Sciatic nerve (tissue), 2 donors: ENCODE data around the gene RNF144A. TPM values are rescaled to one million over a fixed set of nuclear protein-coding genes. Genes with fewer than 3 reads are reported as not detected.
A peak's percentile ranks its signal among the peaks of the same experiment; 100 is the strongest.

Experiments
- ATAC-seq: fragments of 200-7000 bp; cut with Tn5 transposase; one replicate; pipeline ENCODE4 v1.9.1; 2020; ENCODE audit warnings: mild to moderate bottlenecking, moderate library complexity
- DNase-seq: peaks from one replicate; pipeline ENCODE4 v3.0.0-alpha.2; 2020; ENCODE audit warnings: low spot score
- intact Hi-C: fragments of 100-400 bp; cut with DNase I; formaldehyde crosslinking; loops from one replicate; pipeline ENCODE4 v1.14.2; 2022
- total RNA-seq: library from RNA; stranded (reverse); fragmentation: NEBNext Ultra II Directional; extraction: Animal tissue kit (Norgen Biotek cat#: 25700); gene quantifications from one replicate; pipeline ENCODE4 v1.2.1, GENCODE V29; 2021
- donor health status: DM: no; HTN: no; CAD: no.
- donor health status: DM: no; HTN: no; CAD: no.

Gene RNF144A
- total RNA-seq, 1 donor from 2014 or later: 42.5 TPM

- ATAC-seq (peak; percentile 68), DNase-seq (peak; percentile 69)
- intact Hi-C loops: no loop called here
Observed at GRCh38 chr2:6958616-6959235, 41.5 kb downstream of the RNF144A start.

DNA sequence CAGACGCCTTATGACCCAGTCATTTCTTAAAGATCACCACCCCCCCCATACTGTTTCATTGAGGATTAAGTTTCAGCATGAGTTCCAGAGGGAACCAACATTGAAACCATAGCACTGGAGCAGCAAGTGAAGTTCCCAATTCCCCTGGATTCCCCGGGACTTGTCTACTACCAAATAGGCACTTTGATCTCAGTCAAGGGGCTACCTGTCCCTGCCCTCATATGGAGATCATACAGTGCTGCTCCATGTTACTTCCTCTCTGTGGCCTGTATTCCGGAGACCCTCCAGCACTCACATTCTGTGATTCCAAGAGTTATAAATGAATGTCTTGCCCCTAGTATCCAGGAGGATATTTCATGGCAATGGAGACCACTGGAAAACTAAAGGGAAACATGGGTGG is 42.5 kb downstream of the RNF144A start:
- intact Hi-C loops: no loop called here
- ATAC-seq: no peak
- no peak for DNase-seq

DNA sequence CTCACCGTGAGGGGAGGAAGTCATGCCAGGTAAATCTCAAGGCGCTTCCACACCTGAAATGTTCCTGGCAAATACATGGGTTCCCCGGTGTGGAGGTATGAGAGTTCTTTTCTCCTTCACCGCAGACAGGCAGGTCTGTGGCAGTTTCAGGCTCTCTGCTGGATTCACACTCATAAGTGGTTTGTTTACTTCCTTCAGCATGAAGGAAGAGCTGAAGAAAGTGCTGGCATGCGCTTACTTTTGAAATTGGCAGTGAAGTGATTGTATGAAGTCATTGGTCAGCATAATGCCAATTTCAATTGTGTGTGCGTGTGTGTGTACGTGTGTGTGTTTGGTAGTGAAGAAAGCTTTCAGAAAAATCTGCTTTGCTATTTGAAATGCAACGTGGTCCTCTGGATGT is 43.4 kb downstream of the RNF144A start:
- peak; percentile 83 for ATAC-seq
- no peak for DNase-seq

DNA sequence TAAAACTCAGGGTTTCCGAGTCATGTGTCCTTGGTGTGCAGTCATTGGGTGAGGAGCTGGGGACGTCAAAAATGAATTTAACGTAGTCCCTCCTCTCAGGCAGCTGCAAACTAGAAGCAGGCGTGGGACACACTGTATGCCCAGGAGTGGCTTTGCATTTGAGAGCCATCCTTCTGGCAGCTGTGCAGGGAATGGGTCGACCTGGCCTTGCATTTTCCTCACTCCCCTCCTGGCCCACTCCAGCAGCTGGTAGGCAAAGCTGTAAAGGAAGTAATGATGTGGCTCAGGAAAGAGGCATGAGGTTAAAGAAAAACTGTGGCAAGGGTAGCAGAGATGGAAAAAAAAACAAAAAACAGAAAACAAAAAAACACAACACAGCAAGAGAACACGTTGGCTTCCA is 46.5 kb downstream of the RNF144A start:
- DNase-seq (no peak), ATAC-seq (no peak)
- intact Hi-C loops: no loop called here

More for the DNA sequence above, 43.4 kb downstream of the RNF144A start:
- intact Hi-C loops: no loop called here

GRCh38 chr2:6965071-6965795 is 48.0 kb downstream of the RNF144A start:
- ATAC-seq (no peak), DNase-seq (no peak)
- intact Hi-C loops: no loop called here

DNA sequence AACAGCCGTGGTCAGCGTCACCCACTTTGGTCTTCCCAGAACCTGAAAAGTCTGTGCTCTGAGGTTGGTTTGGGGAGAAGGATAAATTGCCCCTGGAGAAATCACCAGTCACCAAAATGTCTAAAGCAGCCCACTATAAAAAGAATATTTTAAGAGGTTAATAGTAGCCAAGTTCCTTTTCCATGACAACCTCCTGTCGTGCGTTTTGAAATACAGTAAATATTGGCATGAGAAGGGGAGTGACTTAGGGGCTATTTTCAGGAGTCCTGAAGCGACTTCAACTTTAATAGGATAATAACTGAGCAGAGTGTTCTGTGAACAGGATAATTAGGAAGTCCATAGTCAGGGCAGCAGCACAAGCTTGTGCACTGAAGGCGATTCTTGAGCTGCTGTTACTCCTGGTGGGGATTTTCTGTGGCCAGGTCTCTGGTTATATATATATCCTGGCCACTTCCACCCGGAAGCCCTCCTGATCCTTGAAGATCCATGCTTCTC is 49.3 kb downstream of the RNF144A start:
- ATAC-seq: no peak
- no peak for DNase-seq
- intact Hi-C loops: no loop called here

GRCh38 chr2:6967301-6967700 is 50.1 kb downstream of the RNF144A start:
- DNase-seq (no peak), ATAC-seq (no peak)
- intact Hi-C loops: no loop called here

- DNase-seq: no peak
- intact Hi-C loops: no loop called here
- ATAC-seq: peak; percentile 78
Observed at GRCh38 chr2:6968319-6969100, 51.3 kb downstream of the RNF144A start.

GRCh38 chr2:6970551-6970950 is 53.3 kb downstream of the RNF144A start:
- DNase-seq: no peak
- no peak for ATAC-seq
- intact Hi-C loops: no loop called here

DNA sequence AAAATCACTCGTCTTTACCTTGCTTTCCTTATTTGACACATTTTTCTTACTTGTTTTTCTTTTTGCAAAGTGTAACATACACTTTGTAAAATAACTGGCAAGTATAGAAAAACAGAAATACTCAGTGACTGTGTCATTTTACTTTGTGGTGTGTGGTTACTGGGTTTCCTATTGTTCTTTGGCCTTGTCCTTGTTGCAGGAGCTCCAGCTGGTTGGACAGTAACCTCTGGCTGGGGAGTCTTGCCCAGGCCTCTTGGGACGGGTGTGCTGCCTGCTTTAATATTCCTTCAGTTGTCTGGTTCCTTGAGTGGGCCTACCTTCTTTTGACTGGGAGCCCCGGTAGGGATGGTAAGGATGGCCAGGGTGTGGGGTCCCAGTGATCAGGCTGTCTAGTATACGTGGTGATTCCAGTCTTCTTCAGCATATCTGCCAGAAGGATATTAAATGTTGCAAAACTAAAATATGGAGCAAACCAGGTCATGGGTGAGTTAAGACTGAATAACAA is 53.8 kb downstream of the RNF144A start:
- DNase-seq (no peak), ATAC-seq (peak; percentile 11)
- intact Hi-C loops: no loop called here

DNA sequence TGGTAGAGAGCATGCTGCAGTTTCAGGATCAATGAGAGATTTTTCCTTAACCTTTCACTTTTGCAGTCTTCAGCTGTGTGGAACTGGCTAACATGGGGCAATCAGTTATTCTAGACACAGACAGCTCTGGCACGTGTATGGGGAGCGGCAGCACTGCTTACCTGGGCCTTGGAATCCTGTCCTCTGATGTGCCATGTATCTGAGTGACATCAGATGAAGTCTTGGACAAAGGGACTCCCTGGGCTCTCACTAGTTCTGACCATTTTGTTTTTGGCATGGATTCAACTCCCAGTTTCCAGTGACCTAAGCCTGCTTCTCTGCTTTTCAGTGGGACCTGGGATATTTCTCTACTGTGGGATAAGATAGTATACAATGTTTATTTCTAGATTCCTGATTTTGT is 54.3 kb downstream of the RNF144A start:
- ATAC-seq (peak; percentile 8), DNase-seq (no peak)
- intact Hi-C loops: no loop called here

DNA sequence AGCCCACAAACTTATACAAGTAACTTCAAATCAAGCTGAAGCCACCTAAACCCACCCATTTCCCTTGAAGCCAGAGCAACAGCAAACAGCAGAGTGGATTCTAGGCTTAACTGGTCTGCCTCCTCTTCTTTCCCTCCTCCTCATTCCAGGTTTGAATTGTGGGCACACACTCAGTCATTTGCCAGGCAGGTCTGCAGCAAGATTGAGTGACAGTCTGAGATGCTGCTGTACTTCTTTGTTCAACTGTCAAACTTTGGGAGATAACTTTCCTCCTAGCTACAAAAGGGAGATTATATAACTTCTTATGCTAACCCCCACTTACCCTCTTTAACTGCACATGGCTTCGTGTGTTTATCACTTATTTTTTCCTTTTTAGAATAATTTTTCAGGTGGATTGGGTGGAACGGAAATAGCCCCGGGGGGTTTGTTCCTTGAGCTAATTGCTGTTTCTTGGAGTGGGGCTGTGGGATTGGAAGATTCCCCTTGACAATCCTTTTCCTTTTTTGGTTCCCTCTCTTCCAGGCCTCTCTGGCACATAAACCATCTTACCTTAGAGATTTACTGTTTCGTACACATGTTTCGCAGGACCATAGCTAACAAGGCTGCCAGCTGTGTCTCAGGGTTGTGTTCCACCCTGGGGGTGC is 55.0 kb downstream of the RNF144A start:
- DNase-seq (no peak), ATAC-seq (no peak)
- intact Hi-C loops: no loop called here

- no peak for ATAC-seq
- no peak for DNase-seq
Observed at GRCh38 chr2:6973895-6974545, 56.8 kb downstream of the RNF144A start.

DNA sequence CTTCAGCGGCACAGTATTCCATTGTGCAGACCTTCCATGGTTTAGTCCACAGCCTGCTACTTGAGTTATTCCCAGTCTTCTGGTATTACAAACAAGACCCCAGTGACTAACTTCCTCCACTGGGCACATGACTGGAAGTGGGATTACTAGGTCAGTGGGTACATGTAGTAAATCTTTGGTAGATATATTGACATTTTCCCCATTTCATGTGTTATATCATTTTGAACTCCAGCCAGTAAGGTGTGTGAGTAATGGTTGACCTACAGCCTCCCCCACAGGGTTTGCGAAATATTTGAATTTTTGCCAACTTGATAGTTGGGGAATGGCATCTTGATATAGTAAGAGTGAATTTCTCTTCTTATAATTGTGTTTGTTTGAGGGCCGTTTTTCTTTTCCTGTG is 58.8 kb downstream of the RNF144A start:
- intact Hi-C loops: no loop called here
- ATAC-seq: no peak
- no peak for DNase-seq

More at GRCh38 chr2:6973895-6974545, 56.8 kb downstream of the RNF144A start:
- intact Hi-C loops: no loop called here

DNA sequence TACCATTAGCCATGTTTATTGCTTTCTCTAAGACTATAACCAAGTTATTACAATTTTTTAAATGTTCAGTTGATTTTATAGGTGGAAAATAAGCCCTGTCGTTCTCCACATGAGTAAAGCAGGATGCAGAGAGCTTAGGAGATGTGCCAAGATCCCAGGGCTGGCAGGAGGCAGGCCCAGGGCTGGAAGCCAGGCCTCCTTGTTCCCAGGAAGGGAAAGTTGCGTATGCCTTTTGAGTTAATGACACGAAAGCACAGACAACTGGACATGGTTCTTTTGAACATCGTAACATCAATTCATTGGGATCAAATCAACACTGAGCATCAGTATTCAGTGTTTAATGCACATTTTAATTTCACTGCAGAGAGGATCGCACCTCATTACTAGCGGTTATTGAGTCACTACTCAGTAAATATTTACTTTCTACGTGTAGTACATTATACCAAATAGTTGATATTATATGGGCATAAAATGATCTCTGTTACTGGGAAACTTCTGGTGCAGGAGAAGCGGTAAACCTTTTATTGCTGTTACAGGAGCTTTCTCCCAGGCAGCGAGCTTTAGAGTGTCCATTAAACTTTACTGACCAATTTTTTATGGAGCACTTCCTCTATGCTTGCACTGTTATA is 60.0 kb downstream of the RNF144A start:
- DNase-seq (no peak), ATAC-seq (peak; percentile 73)
- intact Hi-C loops: no loop called here

DNA sequence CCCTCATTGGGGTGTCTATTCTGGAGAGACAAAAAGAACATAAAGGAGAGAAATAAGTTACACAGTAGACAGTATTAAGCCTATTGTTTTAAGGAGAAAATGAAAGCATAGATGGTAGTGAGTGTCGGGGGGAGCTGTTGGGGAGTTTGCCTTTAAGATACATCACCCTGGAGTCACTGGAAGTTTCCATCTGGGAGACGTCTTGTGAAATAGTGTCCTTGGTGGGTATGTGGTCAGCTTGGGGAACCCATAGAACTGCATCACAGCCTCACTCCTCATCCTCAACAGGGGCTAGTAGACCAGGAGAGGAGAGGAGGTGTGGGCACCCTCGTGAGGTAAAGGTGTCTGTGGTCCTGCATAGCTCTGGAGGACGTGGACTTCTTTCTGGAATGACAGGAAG is 60.6 kb downstream of the RNF144A start:
- DNase-seq: no peak
- ATAC-seq: peak; percentile 25
- intact Hi-C loops: no loop called here

DNA sequence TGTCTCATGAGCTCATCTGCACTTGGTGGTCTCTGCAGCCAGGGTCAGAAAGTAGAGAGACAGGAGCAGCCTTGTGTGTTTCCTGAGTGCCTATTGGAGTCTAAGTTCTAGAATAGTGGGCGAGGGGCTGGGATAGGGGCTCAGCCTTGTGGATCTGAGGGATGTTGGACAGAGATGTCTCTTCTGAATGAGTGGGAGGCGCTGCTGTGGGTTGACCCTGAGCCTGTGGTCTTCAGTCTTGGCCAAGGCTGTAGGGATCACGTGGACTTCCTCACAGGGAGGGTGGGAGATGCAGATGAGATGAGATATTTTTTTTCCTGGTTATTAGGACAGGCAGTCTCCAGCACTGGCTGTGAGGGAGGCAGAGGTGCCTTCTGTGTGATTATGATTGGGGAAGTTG is 61.8 kb downstream of the RNF144A start:
- no peak for DNase-seq
- intact Hi-C loops: no loop called here
- peak; percentile 9 for ATAC-seq

GRCh38 chr2:6982449-6982848 is 65.2 kb downstream of the RNF144A start:
- intact Hi-C loops: no loop called here
- ATAC-seq (no peak), DNase-seq (no peak)
